Measurements from ENCODE around the gene MEIOB. TPM values are rescaled to one million over a fixed set of nuclear protein-coding genes. Genes with fewer than 3 reads are reported as not detected.
"Not testable (repeated sequence)": the region's sequence is repeated elsewhere in the genome, so short reads cannot be mapped to it uniquely, and the experiment has no call there.

Gene MEIOB
- total RNA-seq, 1 experiment from 2014 or later: not detected

GRCh38 chr16:1907226-1907860 is 35.4 kb upstream of the MEIOB start:
- no peak for DNase-seq (ENCODE audit: low spot score)

GRCh38 chr16:1906846-1907165 is 34.8 kb upstream of the MEIOB start:
- no peak for DNase-seq (ENCODE audit: low spot score)

DNA sequence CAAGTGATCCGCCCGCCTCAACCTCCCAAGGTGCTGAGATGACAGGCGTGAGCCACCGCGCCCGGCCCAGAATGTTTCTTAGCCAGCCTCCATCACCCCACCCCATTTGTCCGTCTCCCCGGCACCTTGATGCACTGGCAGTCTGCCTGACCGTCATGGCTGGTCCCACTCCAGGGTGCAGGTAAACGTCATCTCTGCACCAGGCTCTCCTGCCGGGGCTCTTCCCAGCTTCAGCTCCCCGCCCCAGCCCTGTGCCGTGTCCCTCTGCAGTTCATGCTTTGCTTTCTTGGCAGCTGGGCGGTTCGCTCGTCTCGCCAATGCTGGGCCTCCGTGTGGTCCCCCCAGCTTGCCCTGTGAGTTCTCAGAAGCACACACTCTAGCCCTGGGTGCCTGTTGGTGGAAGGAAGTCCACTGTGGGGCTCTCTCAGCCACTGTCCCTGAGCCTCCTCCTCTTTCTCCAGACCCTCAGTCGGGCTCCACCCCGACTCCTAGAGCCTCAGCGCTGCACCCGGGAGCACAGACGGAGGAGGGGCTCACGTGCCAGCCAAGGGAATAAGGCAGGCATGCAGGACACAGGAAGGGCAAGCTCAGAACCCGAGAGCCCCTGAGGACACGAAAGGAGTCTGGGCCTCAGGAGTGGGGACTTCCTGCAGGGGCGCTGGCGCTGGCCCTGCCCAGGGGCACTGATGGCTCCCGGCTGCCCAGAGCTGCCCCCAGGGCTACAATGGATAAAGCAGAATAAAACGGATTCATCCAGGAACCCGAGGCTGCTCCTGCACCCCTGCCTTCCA is 34.3 kb upstream of the MEIOB start:
- no peak for DNase-seq (ENCODE audit: low spot score)

GRCh38 chr16:1903845-1904840 is 32.2 kb upstream of the MEIOB start:
- no peak for DNase-seq (ENCODE audit: low spot score)

- DNase-seq (ENCODE audit: low spot score): no peak
Observed at GRCh38 chr16:1903220-1903574, 31.2 kb upstream of the MEIOB start.

DNA sequence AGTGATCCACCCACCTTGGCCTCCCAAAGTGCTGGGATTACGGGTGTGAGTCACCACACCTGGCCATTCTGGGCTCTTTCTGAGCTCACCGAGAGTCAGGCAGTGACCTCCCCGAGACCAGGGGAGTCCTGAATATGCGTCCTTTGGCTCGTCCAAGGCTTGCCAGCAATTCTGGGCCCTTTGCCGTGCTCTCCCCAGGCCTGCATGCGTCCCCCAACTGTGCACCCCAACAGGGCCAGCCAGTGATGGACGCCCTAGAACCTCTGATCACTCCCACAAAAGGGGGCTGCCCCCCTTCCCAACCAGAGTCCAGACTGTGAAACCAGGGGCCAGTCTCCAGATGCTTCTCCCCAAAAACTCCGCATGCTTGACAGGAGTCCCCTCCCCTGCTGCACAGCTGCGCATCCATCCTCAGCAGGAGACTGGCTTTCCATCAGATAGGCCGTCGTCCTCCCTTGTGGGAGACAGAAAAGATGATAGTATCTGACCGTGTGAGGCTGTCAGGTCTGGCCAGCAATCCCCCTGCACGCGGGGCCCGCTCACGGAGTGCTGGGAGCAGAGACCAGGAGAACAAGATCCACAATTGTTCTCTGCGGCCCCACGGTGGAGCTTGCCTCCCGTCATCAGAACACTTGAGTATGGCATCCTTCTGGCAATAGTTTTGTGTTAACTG is 30.7 kb upstream of the MEIOB start:
- DNase-seq (ENCODE audit: low spot score): no peak

DNA sequence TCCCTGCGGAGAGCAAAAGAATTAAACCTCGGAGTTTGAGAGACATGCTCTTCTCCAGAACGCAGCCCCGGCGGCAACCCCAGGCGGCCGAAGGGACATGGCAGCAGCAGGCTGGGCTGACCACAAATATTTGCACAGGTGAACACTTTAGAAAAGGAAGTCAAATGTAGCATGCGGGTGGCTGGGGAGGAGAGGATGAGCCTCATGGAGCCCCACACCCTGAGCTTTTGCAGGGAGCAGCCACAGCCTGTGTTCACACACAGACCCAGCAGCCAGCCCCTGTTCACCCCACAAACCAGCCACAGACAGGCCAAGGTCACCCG is 28.4 kb upstream of the MEIOB start:
- DNase-seq (ENCODE audit: low spot score): no peak

DNA sequence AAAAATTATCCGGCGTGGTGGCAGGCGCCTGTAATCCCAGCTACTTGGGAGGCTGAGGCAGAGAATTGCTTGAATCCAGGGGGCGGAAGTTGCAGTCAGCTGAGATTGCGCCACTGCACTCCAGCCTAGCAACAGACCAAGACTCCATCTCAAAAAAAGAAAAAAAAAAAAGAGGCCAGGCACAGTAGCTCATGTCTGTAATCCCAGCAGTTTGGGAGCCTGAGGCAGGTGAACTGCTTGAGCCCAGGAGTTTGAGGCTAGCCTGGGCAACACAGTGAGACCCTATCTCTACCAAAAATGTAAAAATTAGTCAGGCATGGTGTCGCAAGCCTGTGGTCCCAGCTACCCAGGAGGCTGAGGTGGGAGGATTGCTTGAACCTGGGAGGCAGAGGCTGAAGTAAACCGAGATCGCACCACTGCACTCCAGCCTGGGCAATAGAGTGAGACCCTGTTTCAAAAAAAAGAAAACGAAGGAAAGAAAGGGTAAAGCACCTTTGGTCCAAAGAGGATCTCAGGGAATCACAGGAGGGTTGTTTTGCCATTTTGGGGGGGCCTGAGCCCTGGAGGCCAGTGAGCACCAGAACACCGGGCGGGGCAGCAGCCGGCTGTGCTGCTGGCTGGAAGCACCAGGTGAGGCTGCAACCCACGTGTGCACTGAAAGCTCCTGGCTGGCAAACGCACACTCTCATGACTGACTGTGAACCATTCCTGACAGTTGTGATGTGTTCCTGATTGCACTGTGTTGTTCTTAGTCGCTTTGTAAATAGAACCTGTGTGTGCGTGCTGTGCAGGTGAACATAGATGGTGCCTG is 27.9 kb upstream of the MEIOB start:
- peak; percentile 54 for DNase-seq (ENCODE audit: low spot score)

DNA sequence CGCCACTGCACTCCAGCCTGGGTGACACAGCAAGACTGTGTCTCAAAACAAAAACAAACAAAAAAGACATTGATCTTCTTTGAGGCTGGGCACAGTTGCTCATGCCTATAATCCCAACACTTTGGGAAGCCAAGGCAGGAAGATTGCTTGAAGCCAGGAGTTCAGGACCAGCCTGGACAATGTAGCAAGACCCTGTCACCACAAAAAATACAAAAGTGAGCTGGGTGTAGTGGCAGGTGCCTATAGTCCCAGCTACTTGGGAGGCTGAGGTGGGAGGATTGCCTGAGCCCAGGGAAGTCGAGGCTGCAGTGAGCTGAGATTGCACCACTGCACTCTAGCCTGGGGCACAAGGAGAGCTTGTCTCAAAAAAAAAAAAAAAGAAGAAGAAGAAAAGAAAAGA is 25.7 kb upstream of the MEIOB start:
- DNase-seq (ENCODE audit: low spot score): not testable (repeated sequence)

- no peak for DNase-seq (ENCODE audit: low spot score)
Observed at GRCh38 chr16:1895949-1896675, 24.1 kb upstream of the MEIOB start.

DNA sequence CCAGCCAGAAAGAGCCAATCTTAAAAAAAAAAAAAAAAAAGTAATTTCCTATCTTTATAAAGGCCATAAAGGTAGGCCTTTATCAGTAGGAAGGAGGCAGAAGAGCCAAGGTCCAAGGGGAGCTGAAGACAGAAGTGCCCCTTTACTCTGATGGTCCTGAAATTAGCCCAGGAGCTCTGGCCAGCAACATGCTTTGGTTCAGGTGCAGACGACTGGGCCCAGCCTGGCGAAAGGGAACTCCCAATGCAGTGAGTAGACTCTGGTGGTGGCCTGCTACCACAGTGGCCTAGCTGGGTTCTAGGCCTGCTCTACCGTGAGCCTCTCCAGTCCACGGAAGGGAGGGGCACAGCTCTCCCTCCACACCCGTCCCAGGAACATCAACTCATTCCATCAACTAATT is 23.1 kb upstream of the MEIOB start:
- no peak for DNase-seq (ENCODE audit: low spot score)

DNA sequence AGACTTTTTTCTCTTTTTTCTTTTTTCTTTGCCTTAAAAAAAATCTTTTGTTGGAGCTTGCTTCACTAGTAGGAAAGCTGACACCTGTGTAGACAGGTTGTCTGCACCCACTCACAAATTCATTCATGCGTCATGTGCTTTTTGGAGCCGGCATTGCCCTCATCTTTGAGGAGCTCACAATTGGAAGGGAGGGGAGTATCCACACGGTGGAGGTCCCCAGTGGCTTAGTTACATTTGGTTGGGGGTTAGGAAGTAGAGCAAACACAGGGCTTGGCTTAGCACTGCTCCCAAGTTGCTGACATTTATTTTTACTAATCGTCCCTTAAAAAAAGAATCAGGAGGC is 18.7 kb upstream of the MEIOB start:
- no peak for DNase-seq (ENCODE audit: low spot score)

DNA sequence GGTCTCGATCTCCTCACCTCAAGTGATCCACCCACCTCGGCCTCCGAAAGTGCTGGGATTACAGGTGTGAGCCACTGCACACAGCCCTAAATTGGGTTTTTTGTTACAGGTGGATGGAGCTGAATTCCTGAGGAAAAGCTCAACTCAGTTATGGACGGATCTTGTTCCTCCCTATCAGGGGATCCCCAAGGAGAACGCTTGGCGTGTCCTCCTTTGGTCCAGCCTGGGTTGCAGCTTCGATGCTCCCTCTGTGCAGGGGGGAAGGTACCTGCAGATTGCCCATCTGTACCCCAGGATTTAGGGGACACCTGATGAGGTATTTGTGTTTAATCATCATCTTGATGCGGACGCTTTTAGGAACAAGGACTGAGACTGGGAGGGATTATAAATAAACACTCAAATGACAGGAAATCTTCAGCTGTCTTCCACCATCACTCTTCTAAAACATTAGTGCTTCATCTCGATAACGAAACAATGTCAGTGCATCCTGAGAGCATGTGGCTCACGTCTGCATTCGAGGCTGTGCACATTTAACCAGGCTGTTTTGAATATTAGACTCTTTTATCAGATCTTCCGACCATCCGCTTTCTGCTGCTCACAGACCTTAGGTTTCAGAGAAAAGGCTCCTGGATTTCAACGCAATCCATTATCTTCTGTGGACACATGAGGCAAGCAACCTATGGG is 18.2 kb upstream of the MEIOB start:
- DNase-seq (ENCODE audit: low spot score): no peak

- no peak for DNase-seq (ENCODE audit: low spot score)
Observed at GRCh38 chr16:1887711-1888354, 15.9 kb upstream of the MEIOB start.

DNA sequence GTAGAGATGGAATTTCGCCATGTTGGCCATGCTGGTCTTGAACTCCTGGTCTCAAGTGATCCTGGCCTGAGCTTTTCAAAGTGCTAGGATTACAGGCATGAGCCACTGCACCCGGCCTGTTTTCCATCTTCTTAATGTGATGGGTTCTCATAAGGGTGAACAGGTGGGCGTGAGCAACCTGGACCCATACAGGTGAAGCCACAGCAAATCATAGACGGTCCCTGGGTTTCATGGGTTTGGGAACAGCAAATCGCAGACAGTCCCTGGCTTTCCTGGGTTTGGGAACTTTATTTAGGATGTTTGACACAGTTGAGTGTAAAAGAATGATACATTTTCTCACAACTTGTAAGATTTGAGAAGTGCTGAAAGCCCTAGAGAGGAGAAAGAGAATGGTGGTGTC is 12.9 kb upstream of the MEIOB start:
- DNase-seq (ENCODE audit: low spot score): no peak

DNA sequence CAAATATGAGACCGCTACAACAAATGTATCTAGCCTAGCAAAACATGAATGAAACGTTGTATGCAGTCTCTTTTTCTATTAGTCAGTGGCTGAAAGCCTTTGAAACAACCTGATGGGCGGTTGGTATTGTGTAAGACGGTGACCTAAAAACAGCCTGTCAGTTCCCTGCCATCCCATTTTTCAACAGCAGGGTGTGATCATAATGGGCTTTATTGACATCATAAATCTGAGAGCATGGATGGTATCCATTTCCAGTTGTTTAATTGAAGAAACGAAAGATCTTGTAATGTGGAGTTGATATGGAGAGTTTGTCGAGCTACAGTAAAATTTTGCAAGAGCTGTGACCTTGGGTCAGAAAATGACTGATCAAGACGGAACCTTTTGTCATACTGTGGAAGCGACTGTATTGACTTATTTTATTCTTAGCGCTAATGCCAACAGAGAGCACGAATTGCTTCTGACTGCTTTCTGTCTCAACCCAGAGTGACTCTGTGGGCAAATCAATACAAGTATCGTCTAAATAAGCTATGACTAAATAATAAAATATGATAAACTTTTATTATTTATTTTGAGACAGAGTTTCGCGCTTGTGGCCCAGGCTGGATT is 12.3 kb upstream of the MEIOB start:
- DNase-seq (ENCODE audit: low spot score): peak; percentile 64

DNA sequence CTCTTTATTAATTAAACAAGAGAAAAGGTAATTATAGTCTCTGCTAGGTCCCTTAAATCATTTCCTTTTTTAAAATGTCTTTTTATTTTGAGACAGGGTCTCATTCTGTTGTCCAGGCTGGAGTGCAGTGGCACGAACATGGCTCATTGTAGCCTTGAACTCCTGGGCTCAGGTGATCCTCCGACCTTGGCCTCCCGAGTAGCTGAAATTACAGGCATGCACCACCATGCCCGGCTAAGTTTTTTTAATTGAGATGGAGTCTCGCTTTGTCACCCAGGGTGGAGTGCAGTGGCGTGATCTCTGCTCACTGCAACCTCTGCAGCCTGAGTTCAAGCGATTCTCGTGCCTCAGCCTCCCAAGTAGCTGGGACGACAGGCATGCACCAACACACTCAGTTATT is 9.2 kb upstream of the MEIOB start:
- DNase-seq (ENCODE audit: low spot score): not testable (repeated sequence)

- DNase-seq (ENCODE audit: low spot score): no peak
Observed at GRCh38 chr16:1879477-1879876, 7.5 kb upstream of the MEIOB start.

DNA sequence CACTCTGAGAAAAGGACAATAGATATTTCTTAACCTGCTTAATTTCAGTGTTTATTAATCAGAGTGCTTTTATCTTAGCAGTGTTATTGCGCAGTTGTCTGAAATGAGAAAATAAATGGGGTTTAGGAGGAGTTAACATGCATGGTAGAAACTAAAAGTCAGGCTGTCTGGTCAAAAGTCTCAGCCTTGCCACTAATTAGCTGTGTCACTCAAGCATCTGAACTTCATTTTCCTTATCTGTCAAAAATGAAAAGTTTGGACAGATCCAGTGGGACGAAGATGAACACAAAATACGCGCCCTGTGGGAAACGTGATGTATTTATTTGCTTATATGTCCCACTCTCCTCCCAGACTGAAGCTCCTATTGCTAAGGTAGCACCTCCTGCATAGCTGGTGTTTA is 6.3 kb upstream of the MEIOB start:
- no peak for DNase-seq (ENCODE audit: low spot score)

Data from HT-29 (cell line).